NCI-H2081 treated with DMSO at 0.1 percent for 48 hours (cell line): Measurements from ENCODE around the gene LRAT.

Source experiments
- DNase-seq: peaks from one replicate; lab custom pipeline; 2025; lab: John Stamatoyannopoulos, UW

Gene LRAT

DNA sequence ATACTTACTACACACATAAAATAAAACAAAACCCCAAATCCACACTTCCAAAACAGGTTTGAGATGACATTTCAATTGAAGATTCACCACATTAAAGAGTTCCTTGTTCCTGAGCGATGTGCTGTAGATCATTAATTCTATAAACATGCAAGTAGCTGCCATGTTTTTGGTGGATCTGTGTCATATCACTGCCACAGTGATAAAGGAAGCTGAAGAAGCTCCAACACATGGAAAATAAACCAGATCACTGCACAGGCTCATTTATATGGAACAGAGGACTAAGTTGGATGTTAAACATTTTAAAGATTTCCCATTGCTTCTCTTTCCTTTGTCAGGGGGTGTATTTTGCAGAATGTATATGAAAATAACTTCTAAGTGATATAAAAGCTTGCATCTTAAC, 34.5 kb downstream of the LRAT start:
- no peak for DNase-seq

GRCh38 chr4:154779362-154779947, 35.7 kb downstream of the LRAT start:
- no peak for DNase-seq

GRCh38 chr4:154781126-154781982, 37.6 kb downstream of the LRAT start, which contains the start of gene RBM46:
Gene RBM46, plus strand, starts transcription at chr4:154781272. Its CDS starts 15,481 bp downstream, at chr4:154796753.
- DNase-seq, result no peak

DNA sequence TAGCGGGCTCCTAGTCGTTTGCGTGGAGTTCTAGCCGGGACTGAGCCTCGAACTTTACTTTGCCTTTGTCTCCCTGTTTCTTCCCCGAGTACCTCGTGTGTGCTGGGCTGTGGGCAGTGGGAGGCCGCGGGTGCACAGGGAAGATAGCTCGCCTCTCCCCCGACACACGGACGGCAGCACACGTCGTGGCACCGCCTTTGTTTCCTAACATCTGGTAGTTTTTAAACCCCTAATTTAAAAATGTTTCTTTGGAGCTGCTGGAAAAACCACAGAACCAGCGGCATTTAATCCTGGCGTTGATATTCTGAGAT, 38.1 kb downstream of the LRAT start:
- no peak for DNase-seq
